NCI-H345 treated with DMSO at 0.1 percent for 48 hours (cell line): ENCODE data around the gene GRB2.
A peak's percentile ranks its signal among the peaks of the same experiment; 100 is the strongest.

Experiments used
- DNase-seq: peaks from one replicate; lab custom pipeline; 2025; ENCODE audit not compliant: unreplicated experiment; lab: John Stamatoyannopoulos, UW

GRB2 gene

DNA sequence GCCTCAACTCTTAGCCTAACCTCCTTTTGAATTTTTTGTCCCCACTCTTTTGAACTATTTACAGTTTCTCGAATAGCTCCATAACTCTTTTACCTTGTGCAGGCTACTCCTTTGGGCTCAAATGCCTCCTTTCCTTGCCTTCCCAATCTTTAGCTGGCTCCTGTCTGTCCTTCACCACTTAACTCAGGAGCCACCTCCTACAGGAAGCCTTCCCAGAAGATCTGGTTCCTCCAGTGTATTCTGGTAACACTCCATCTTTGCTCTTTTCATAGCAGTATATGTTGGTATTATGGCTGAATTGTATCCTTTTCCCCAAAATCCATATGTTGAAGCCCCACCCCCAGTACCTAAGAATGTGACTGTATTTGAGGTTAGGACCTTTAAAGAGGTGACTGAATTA, 9.0 kb upstream of the GRB2 start:
- DNase-seq, result no peak

DNA sequence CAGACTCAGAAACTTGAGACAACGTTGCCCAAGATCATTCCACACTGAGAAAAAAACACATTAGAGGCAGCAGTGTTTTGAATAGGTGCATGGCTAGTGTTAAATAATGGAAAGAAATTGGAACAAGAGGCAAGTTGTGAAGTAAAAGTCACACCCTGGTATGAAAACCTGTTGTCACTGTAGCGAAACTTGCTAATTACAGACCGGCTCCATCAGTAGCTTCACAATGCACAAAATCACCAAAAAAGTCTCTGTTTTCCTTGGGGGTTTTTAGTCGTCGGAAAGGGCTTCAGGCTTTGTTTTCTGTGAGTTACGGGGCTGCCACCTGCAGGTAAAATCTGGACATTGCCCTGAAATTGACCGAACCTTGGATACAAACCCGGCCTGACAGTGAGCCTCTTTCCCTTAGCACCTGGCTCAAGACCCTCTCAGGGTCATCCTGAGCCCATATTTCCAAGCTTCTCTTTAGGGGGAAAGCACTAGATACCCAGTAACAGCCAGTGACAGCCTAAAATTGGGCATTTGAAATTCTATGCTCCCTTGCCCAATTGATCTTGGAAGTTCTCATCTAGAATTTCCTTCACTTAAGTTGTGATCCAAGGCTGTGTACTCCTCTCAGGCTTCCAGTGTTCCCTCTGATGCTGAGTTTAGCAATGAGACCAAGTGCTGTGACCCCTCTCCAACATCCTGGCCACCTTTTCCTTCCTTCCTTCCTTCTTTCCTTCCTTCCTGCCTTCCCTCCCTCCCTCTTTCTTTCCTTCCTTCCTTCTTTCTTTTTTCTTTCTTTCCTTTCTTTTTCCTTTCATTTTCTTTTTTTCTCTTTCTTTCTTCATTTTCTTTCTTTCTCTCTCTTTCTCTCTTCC, 7.2 kb upstream of the GRB2 start:
- DNase-seq, result peak; percentile 58

GRCh38 chr17:75411328-75412067, 6.0 kb upstream of the GRB2 start:
- no peak for DNase-seq

DNA sequence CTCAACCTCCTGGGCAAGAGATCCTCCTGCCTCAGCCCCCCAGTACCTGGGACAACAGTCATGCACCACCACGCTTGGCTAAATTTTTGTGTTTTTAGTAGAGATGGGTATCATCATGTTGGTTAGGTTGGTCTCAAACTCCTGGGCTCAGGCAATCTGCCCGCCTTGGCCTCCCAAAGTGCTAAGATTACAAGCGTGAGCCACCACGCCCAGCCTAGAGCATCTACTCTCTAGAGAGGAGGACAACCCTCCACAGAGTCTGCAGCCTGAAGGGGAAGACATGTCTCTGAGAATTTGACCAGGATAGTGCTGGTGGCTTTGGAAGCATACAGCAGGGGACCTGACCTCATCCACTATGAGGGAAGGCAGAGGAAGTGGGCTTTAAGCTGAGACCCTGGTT, 4.7 kb upstream of the GRB2 start:
- DNase-seq, result no peak

DNA sequence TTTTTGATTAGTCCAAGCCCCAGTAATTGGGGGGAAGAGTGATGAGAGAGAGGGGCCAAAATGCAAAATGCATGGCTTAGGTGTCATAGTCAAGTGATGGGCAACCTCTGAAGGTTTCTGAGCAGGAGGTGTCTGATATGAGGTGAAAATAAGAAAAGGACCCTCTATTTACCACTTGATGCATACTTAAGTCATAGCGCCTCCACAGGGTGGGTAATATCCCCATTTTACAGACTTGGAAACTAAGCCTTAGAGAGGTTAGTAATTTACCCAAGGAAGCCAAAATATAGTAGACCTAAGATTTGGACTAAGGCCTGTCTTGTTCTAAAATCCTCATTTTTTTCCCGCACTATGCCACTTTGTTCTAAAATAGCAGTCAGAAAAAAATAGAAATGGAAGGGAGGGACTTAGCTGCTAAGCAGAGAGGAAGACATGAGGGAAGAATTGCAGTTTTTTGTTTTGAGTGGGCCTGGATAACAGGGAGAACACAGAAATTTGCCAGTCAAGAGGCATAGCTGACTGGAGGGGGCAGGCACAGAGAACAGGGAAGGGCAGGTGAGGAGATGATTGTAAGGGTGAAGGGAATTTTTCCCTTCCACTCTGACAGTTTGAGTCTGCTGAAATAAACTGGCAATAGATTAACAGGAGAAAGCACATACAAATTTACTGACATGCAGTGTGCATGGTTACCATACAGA, 2.3 kb upstream of the GRB2 start:
- no peak for DNase-seq

GRCh38 chr17:75406222-75406615, 741 bp upstream of the GRB2 start:
- peak; percentile 34 for DNase-seq

DNA sequence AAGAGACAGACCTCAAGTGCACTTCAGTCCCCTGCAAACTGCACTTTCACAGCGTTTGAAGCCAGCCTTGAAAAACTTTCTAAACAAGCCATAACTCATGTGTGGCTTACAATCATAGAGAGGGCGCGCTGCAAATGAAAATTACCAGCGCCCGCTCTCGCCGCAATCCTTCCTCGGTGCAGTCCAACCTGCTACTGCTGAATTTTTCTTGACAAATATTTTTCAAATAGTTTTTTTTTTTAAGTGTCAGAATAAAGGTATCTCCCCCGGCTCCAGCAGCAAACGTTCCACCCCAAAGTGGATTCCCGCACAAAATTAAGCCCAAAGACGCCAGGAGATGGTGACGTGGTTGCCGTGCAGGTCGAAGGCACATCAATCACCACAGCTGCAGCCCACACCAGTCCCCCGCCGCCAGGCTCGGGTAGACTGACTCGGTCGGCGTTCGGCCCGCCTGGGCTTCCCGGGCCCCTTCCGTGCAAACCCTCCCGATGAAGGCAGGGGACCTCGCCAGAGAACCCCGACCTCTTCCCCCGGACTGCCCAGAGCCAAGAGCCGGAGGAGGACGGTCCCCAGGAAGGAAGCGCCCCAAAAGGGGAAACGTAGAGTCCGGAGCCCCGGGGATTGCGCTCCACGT, 630 bp downstream of the GRB2 start:
- DNase-seq, result peak; percentile 23

- DNase-seq, result peak; percentile 38
Measured at GRCh38 chr17:75404223-75404730, 1.2 kb downstream of the GRB2 start.

- DNase-seq, result no peak
Measured at GRCh38 chr17:75403131-75403530, 2.3 kb downstream of the GRB2 start.

- DNase-seq, result no peak
Measured at GRCh38 chr17:75402026-75402425, 3.5 kb downstream of the GRB2 start.

DNA sequence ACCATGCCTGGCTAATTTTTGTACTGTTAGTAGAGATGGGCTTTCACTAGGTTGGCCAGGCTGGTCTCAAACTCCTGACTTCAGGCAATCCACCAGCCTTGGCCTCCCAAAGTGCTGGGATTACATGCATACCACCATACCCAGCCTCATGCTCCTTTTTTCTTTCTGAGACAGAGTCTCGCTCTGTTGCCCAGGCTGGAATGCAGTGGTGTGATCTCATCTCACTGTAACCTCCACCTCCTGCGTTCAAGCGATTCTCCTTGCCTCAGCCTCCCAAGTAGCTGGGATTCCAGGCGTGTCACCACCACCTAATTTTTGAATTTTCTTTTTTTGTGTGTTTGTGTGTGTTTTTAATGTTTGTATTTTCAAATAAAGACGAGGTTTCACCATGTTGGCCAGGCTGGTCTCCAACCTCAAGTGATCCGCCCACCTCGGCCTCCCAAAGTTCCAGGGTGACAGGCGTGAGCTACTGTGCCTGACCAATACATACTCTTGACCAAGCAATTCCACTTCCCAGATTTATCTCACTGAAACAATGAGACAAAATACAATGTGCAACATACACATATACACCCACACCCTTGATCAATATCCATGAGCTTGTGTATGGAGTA, 5.0 kb downstream of the GRB2 start:
- DNase-seq, result no peak

DNA sequence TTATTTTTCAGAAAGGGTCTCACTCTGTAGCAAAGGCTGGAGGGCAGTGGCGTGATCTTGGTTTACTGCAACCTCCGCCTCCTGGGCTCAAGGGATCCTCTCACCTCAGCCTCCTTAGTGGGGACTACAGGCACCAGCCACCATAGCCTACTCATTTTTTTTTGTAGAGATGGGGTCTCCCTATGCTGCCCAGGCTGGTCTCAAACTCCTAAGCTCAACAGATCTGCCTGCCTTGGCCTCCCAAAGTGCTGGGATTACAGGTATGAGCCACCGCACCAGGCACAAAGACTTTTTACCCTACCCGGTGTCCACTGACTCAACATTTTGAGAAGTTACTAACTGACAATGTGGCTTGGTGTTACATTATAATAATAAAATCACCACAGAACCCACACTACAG, 7.2 kb downstream of the GRB2 start:
- DNase-seq, result no peak

DNA sequence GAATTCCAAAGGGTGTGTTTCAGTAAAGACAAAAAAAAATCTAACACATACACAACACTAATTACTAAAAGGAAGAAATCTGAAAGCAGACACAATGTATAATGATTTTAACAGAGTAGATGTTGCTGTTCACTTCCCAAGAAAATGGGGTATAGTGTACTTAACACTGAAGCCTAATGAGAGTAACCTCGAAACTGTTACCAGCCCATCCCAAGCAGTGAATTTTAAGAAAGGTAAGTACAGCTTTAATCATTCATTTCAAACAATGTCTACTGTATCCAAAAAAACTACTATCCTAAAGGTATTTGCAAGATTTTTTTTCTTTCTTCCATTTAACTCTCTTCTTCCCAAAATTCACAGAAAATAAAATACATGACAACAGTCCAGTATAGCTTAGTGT, 8.3 kb downstream of the GRB2 start:
- DNase-seq, result no peak

GRCh38 chr17:75396796-75397195, 8.7 kb downstream of the GRB2 start:
- DNase-seq, result no peak

DNA sequence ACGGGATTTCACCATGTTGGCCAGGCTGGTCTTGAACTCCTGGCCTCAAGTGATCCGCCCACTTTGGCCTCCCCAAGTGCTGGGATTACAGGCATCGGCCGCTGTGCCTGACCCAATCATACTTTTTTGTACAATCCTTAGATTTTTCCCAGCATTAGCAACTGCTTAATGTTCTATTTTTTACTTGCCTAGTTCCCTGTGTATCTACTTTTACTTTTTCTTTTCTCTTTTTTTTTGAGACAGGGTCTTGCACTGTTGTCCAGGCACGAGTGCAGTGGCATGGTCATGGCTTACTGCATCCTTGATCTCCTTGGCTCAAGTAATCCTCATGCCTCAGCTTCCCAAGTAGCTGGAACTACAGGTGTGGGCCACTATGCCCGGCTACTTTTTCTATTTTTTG, 9.5 kb downstream of the GRB2 start:
- no peak for DNase-seq

GRCh38 chr17:75394332-75394918, 11.1 kb downstream of the GRB2 start:
- no peak for DNase-seq

- DNase-seq, result peak; percentile 99
Measured at GRCh38 chr17:75393523-75394331, 11.8 kb downstream of the GRB2 start.

- DNase-seq, result no peak
Measured at GRCh38 chr17:75392559-75392958, 12.9 kb downstream of the GRB2 start.

GRCh38 chr17:75390982-75391381, 14.5 kb downstream of the GRB2 start:
- DNase-seq, result no peak
